H1 (cell line): ENCODE data around the gene ZNF516. TPM values are rescaled to one million over a fixed set of nuclear protein-coding genes. Genes with fewer than 3 reads are reported as not detected.

Experiments used
- CTCF ChIA-PET: fragments of 300-600 bp; sonication (Branson Sonifier 250); formaldehyde crosslinking; loops from one replicate; lab custom pipeline; 2021; ENCODE audit not compliant: partially characterized antibody; lab: Charles Lee
- POLR2A ChIA-PET: fragments of 300-600 bp; sonication (Branson Sonifier 250); formaldehyde crosslinking; loops from one replicate; lab custom pipeline; 2021; ENCODE audit warnings: inconsistent platforms; ENCODE audit not compliant: partially characterized antibody; lab: Charles Lee
- DNase-seq, 2 experiments: peaks; one replicate each; pipeline versions ENCODE4 v3.0.0 to v3.0.0-alpha.2; 2010 to 2022; ENCODE audit warnings: low spot score in 2 of 2, low read depth in 1 of 2, mixed read lengths in 1 of 2
- FAIRE-seq: peaks from 2 replicates; lab custom pipeline; 2011; peaks lifted over from hg19 to GRCh38; lab: Jason Lieb, UNC
- H2AFZ ChIP-seq: 2 replicates; pipeline ENCODE4 v1.8.1; 2012; ENCODE audit warnings: low read length, inconsistent platforms
- H2AK5ac ChIP-seq: 2 replicates; pipeline ENCODE4 v1.6.1; 2013; ENCODE audit warnings: low read depth, low read length
- H2BK120ac ChIP-seq: replicated peaks from 2 replicates; pipeline ENCODE3; 2013; ENCODE audit warnings: low read depth, low read length, inconsistent platforms
- H2BK12ac ChIP-seq: 2 replicates; pipeline ENCODE4 v1.6.1; 2013; ENCODE audit warnings: low read depth, low read length
- H2BK15ac ChIP-seq: 2 replicates; pipeline ENCODE4 v1.6.1; 2013; ENCODE audit warnings: low read length
- H2BK20ac ChIP-seq: 2 replicates; pipeline ENCODE4 v1.6.1; 2013; ENCODE audit warnings: low read length
- H2BK5ac ChIP-seq: 2 replicates; pipeline ENCODE4 v1.6.1; 2013; ENCODE audit warnings: low read depth, low read length
- H3K14ac ChIP-seq: 2 replicates; pipeline ENCODE4 v1.6.1; 2013; ENCODE audit warnings: inconsistent platforms; ENCODE audit not compliant: insufficient read length
- H3K18ac ChIP-seq: 2 replicates; pipeline ENCODE4 v1.6.1; 2013; ENCODE audit warnings: low read length; ENCODE audit errors: extremely low read depth
- H3K23ac ChIP-seq: 2 replicates; pipeline ENCODE4 v1.6.1; 2013; ENCODE audit warnings: inconsistent platforms; ENCODE audit not compliant: insufficient read length
- H3K23me2 ChIP-seq: 2 replicates; pipeline ENCODE4 v1.6.1; 2013; ENCODE audit warnings: low read depth, low read length
- H3K27ac ChIP-seq: 2 replicates; pipeline ENCODE4 v1.6.1; 2011; ENCODE audit warnings: low read depth, low read length, inconsistent platforms
- H3K27me3 ChIP-seq, 4 experiments: replicated peaks in 1 of 4; 1 replicate in 1 of 4; 2 replicates in 3 of 4; pipeline versions ENCODE4 v1.6.1 to v1.8.1; 2011 to 2013; ENCODE audit warnings: low read length in 3 of 4, mild to moderate bottlenecking in 3 of 4, inconsistent platforms in 2 of 4, mixed read lengths in 2 of 4, moderate library complexity in 1 of 4; ENCODE audit not compliant: control insufficient read depth in 3 of 4, insufficient read depth in 3 of 4; ENCODE audit errors: extremely low read depth in 1 of 4
- H3K36me3 ChIP-seq, 4 experiments: 2 replicates each; pipeline versions ENCODE4 v1.6.1 to v1.8.1; 2011 to 2013; ENCODE audit warnings: mild to moderate bottlenecking in 4 of 4, low read length in 3 of 4, moderate library complexity in 2 of 4, control low read depth in 1 of 4, inconsistent platforms in 1 of 4; ENCODE audit not compliant: insufficient read depth in 4 of 4, control insufficient read depth in 2 of 4
- H3K4ac ChIP-seq: replicated peaks from 2 replicates; pipeline ENCODE3; 2013; ENCODE audit warnings: low read length, low read depth, mixed read lengths, inconsistent platforms; ENCODE audit not compliant: insufficient read length
- H3K4me1 ChIP-seq, 4 experiments: replicated peaks in 1 of 4; 1 replicate in 1 of 4; 2 replicates in 3 of 4; pipeline versions ENCODE4 v1.6.1 to v1.8.1; 2011 to 2013; ENCODE audit warnings: low read length in 3 of 4, inconsistent platforms in 2 of 4, mixed read lengths in 1 of 4; ENCODE audit not compliant: insufficient read depth in 4 of 4, control insufficient read depth in 3 of 4
- H3K4me2 ChIP-seq, 2 experiments: 2 replicates each; pipeline versions ENCODE4 v1.6.1 to v1.8.1; 2011 to 2013; ENCODE audit warnings: low read depth in 2 of 2, low read length in 2 of 2, control low read depth in 1 of 2, inconsistent platforms in 1 of 2, mild to moderate bottlenecking in 1 of 2; ENCODE audit not compliant: insufficient read depth in 1 of 2
- H3K4me3 ChIP-seq, 4 experiments: fragments of 200-600, 300-600 bp in 1 of 4; sonication (generic), shearing (Covaris generic), sonication (Bioruptor Twin) in 1 of 4; 2 replicates each; pipeline versions ENCODE4 v1.5.1 to v1.8.1; 2011 to 2016; ENCODE audit warnings: low read length in 4 of 4, low read depth in 3 of 4, control low read depth in 2 of 4, inconsistent platforms in 2 of 4, mild to moderate bottlenecking in 2 of 4, mixed read lengths in 1 of 4, moderate library complexity in 1 of 4; ENCODE audit not compliant: insufficient read depth in 2 of 4; ENCODE audit errors: extremely low read depth in 1 of 4
- H3K56ac ChIP-seq: replicated peaks from 2 replicates; pipeline ENCODE3; 2013; ENCODE audit warnings: low read depth, mild to moderate bottlenecking, mixed read lengths, low read length, inconsistent platforms; ENCODE audit not compliant: insufficient read length
- H3K79me1 ChIP-seq: 2 replicates; pipeline ENCODE4 v1.6.1; 2013; ENCODE audit warnings: low read depth, low read length, control low read depth
- H3K79me2 ChIP-seq, 2 experiments: 2 replicates each; pipeline versions ENCODE4 v1.6.1 to v1.8.1; 2012 to 2013; ENCODE audit warnings: low read length in 2 of 2, mild to moderate bottlenecking in 2 of 2, inconsistent platforms in 1 of 2; ENCODE audit not compliant: insufficient read depth in 2 of 2, control insufficient read depth in 1 of 2
- H3K9ac ChIP-seq, 4 experiments: replicated peaks in 1 of 4; 1 replicate in 1 of 4; 2 replicates in 3 of 4; pipeline versions ENCODE4 v1.6.1 to v1.8.1; 2011 to 2013; ENCODE audit warnings: low read depth in 3 of 4, low read length in 3 of 4, control low read depth in 2 of 4, mild to moderate bottlenecking in 2 of 4, moderate library complexity in 2 of 4, inconsistent platforms in 1 of 4; ENCODE audit errors: extremely low read depth in 1 of 4
- H3K9me3 ChIP-seq, 2 experiments: 2 replicates each; pipeline versions ENCODE4 v1.6.1 to v1.8.1; 2012 to 2013; ENCODE audit warnings: mild to moderate bottlenecking in 2 of 2, moderate library complexity in 2 of 2, control low read depth in 1 of 2, inconsistent platforms in 1 of 2, low read depth in 1 of 2, low read length in 1 of 2, mixed read lengths in 1 of 2; ENCODE audit not compliant: insufficient read depth in 2 of 2
- H4K20me1 ChIP-seq, 2 experiments: replicated peaks in 1 of 2; 2 replicates each; pipeline versions ENCODE3 to v1.8.1; 2011 to 2013; ENCODE audit warnings: inconsistent platforms in 2 of 2, low read length in 2 of 2, mild to moderate bottlenecking in 1 of 2; ENCODE audit not compliant: insufficient read depth in 2 of 2, control insufficient read depth in 1 of 2
- H4K5ac ChIP-seq: 2 replicates; pipeline ENCODE4 v1.6.1; 2013; ENCODE audit warnings: low read length, low read depth, mixed read lengths, inconsistent platforms; ENCODE audit not compliant: insufficient read length
- H4K8ac ChIP-seq: 2 replicates; pipeline ENCODE4 v1.8.0; 2013; ENCODE audit warnings: mild to moderate bottlenecking, moderate library complexity, low read length, inconsistent platforms; ENCODE audit not compliant: insufficient read depth; ENCODE audit errors: extremely low read depth
- H4K91ac ChIP-seq: replicated peaks from 2 replicates; pipeline ENCODE3; 2013; ENCODE audit warnings: low read length, mixed read lengths, inconsistent platforms; ENCODE audit not compliant: insufficient read length
- ASH2L ChIP-seq: fragments of 200-600, 300-600 bp; sonication (generic); IDR thresholded peaks from one replicate; pipeline ENCODE4 v1.7.1; 2017; ENCODE audit warnings: low read length
- ATF3 ChIP-seq: IDR thresholded peaks from 2 replicates; pipeline ENCODE4 v1.6.1; 2011; ENCODE audit warnings: low read depth, mild to moderate bottlenecking, low read length; ENCODE audit not compliant: insufficient read depth
- BCL11A ChIP-seq, 2 experiments: IDR thresholded peaks; one replicate each; pipeline ENCODE4 v1.6.1; 2011; ENCODE audit warnings: low read depth in 2 of 2, low read length in 2 of 2, mild to moderate bottlenecking in 2 of 2
- KDM1A ChIP-seq: fragments of 200-600, 300-600 bp; sonication (generic); IDR thresholded peaks from 2 replicates; pipeline ENCODE4 v1.7.1; 2016; ENCODE audit warnings: mild to moderate bottlenecking, low read length, borderline replicate concordance
- PHF8 ChIP-seq: fragments of 200-600 bp; sonication (generic); conservative IDR thresholded peaks from 2 replicates; pipeline ENCODE4 v1.7.1; 2012; ENCODE audit warnings: low read depth, mild to moderate bottlenecking, inconsistent platforms, low read length, moderate library complexity
- POLR2A ChIP-seq, 2 experiments: IDR thresholded peaks; 1 replicate in 1 of 2; 2 replicates in 1 of 2; pipeline ENCODE4 v1.6.1; 2011; ENCODE audit warnings: low read depth in 2 of 2, low read length in 2 of 2, mild to moderate bottlenecking in 2 of 2; ENCODE audit errors: control extremely low read depth in 1 of 2
- RAD21 ChIP-seq, 2 experiments: IDR thresholded peaks in 1 of 2; conservative IDR thresholded peaks in 1 of 2; 2 replicates each; pipeline ENCODE4 v1.6.1; 2011; ENCODE audit warnings: low read depth in 2 of 2, low read length in 2 of 2, improper control_type of control experiment in 1 of 2, inconsistent platforms in 1 of 2, mild to moderate bottlenecking in 1 of 2, moderate library complexity in 1 of 2
- RFX5 ChIP-seq: IDR thresholded peaks from 2 replicates; pipeline ENCODE4 v1.6.1; 2011; ENCODE audit warnings: low read depth, low read length, improper control_type of control experiment, borderline replicate concordance
- SP2 ChIP-seq: IDR thresholded peaks from 2 replicates; pipeline ENCODE4 v1.6.1; 2012; ENCODE audit warnings: mild to moderate bottlenecking, low read length, inconsistent platforms
- ZNF274 ChIP-seq: IDR thresholded peaks from 2 replicates; pipeline ENCODE4 v1.7.0; 2012; ENCODE audit warnings: low read length, borderline replicate concordance; ENCODE audit errors: extremely low read depth
- WGBS, 2 experiments: shearing (Covaris generic) in 1 of 2; methylation state at CpG; one replicate each; pipeline versions ENCODE4 v1.1.6 to v1.1.7; 2013 to 2015; ENCODE audit warnings: low lambda C conversion rate in 2 of 2, mixed read lengths in 2 of 2, inconsistent platforms in 1 of 2, low coverage in 1 of 2, missing lambda C conversion rate in 1 of 2; ENCODE audit not compliant: insufficient replicate concordance in 2 of 2, insufficient coverage in 1 of 2, insufficient read length in 1 of 2; ENCODE audit errors: extremely low coverage in 1 of 2, missing lambda C conversion rate in 1 of 2; 5-methylcytosine and 5-hydroxymethylcytosine counted together
- polyA plus RNA-seq, 7 experiments: library from polyadenylated mRNA; depleted of rRNA in 3 of 7; stranded (reverse) in 5 of 7; unstranded in 2 of 7; fragments of >200 nt in 5 of 7; fragments of 200-250 nt in 2 of 7; gene quantifications; 1 replicate in 5 of 7; 2 replicates in 1 of 7; 4 replicates in 1 of 7; pipeline versions ENCODE4 v1.2.1 to v1.2.3, GENCODE V29; 2011 to 2013; ENCODE audit warnings: missing spikeins in 2 of 7, mixed read lengths in 2 of 7
- total RNA-seq: library from RNA; stranded (reverse); fragmentation: NEBNext Ultra II Directional; extraction: Animal tissue kit (Norgen Biotek cat#: 25700); gene quantifications from 2 replicates; pipeline ENCODE4 v1.2.1, GENCODE V29; 2021
- TF ChIP-seq, protein P1 (sequence below): IDR thresholded peaks from 2 replicates; pipeline ENCODE4 v1.6.1; 2012; ENCODE audit warnings: inconsistent platforms

Gene ZNF516
- total and polyA plus RNA-seq, 2 of the 8 experiments (the other 6 are each of a cell fraction or from before 2014, with no cell fraction given), result 7.3 to 17.0 TPM

DNA sequence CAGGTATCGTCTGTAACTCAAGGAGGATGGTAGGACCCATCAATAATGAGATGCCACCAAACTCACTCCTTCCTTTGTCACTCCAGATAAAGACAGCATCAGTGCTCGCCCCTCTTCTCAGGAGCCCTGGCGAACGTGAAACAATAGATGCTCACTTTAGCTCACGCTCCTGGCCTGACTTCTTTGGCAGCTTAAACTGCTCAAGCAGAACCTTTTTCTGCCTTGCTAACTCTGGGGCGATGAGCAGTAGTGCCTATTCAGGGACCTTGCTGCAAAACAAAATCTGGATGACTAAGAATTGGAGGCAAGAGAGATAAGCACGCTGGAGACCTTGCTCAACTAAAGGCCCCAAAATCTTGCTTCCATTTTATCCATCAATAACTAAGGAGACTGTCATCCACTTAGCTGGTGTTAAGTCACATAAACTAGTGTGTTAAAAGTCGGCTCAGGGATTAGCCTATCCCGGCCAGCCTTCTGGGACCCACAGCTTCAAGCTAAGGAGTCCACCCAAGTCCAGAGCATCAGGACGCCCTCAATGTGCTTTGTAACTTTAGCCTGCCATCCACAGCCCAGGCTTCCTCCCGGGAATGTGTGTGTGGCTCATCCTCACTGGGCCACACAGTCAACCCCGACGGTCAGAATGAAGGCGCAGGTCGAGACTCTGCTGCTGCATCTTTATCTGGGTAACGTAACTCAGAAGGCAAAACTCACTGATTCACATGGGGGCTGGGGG is 38.9 kb downstream of the ZNF516 start:
- Histone ChIP-seq H3K27ac (no peak overlapping the region), H3K23me2 (peaks cover 8% of the 10 kb centered on the region), H4K8ac (no peak overlapping the region), H3K18ac (no peak overlapping the region), H2BK12ac (no peak overlapping the region), H2BK120ac (no peak overlapping the region), H2AK5ac (no peak overlapping the region), H2BK15ac (no peak overlapping the region), H3K9ac (no peak overlapping the region), H3K4me1 (peaks cover 6 to 18% (median 16%) of the 10 kb centered on the region in 4 experiments), H3K9me3 (no peaks in the 10 kb centered on the region), H2BK5ac (no peak overlapping the region), H3K36me3 (peaks cover 0 to 5% (median under 1%) of the 10 kb centered on the region in 4 experiments; a peak in 1 of 8 replicates), H3K23ac (no peak overlapping the region), H4K91ac (no peak overlapping the region), H3K56ac (no peak overlapping the region), H3K4ac (no peak overlapping the region), H3K4me2 (no peak overlapping the region), H3K14ac (no peak overlapping the region), H3K4me3 (no peak overlapping the region), H3K79me2 (peaks cover 0 to 12% of the 10 kb centered on the region in 2 experiments; a peak in 1 of 4 replicates), H3K79me1 (peaks cover 3% of the 10 kb centered on the region), H3K27me3 (peaks cover 0 to 19% (median 12%) of the 10 kb centered on the region in 4 experiments; a peak in 5 of 7 replicates), H4K20me1 (peaks cover 0 to 15% of the 10 kb centered on the region in 2 experiments), H4K5ac (no peak overlapping the region), H2AFZ (no peak overlapping the region), H2BK20ac (no peak overlapping the region)
- ChIA-PET CTCF (interaction anchor here (0.5 to 2.6 kb wide), 6 partner anchors 11 to 231 kb away, joined by 3 to 10 read pairs (median 4); no protein-coding TSS in a partner anchor), POLR2A (interaction anchor here (0.6 to 1.9 kb wide), 2 partner anchors 10 to 83 kb away, joined by 3 to 5 read pairs; no protein-coding TSS in a partner anchor)
- DNase-seq (peak in 1 of 2 experiments; percentile 44), FAIRE-seq (no peak)
- 80% methylated on average over 16 of the region's 16 CpGs; no CpG with 5 or more reads in 1 of the 2 experiments for whole genome bisulfite sequencing, 2 experiments
- no peak for TF ChIP-seq RAD21 (IDR thresholded peaks at IDR 0.05 in 1 of 2, conservative IDR thresholded peaks at IDR 0.05 in 1 of 2; ENCODE audit: low read depth in 2 of 2, low read length in 2 of 2)
- no peak for TF ChIP-seq POLR2A (IDR thresholded peaks at IDR 0.05; ENCODE audit: control extremely low read depth in 1 of 2, low read depth in 2 of 2, low read length in 2 of 2)
- TF ChIP-seq KDM1A, result no peak
- no peak for TF ChIP-seq ZNF274
- TF ChIP-seq SP2, result no peak
- no peak for TF ChIP-seq ASH2L
- TF ChIP-seq BCL11A (IDR thresholded peaks at IDR 0.05; ENCODE audit: low read depth in 2 of 2, low read length in 2 of 2), result no peak
- no peak for TF ChIP-seq PHF8
- no peak for TF ChIP-seq ATF3
- TF ChIP-seq RFX5, result no peak
- TF ChIP-seq, protein P1, sequence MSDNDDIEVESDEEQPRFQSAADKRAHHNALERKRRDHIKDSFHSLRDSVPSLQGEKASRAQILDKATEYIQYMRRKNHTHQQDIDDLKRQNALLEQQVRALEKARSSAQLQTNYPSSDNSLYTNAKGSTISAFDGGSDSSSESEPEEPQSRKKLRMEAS, result no peak
